Transverse colon (tissue), 4 donors: ENCODE measurements around the gene ZNF778. TPM values are rescaled to one million over a fixed set of nuclear protein-coding genes. Genes with fewer than 3 reads are reported as not detected.

Experiments
- DNase-seq: peaks from one replicate; pipeline ENCODE4 v3.0.0-alpha.2; 2019
- H3K27ac ChIP-seq, 4 donors: fragments of 200-600 bp; sonication (generic); 2 replicates each; pipeline ENCODE4 v1.5.1; 2016 to 2018; ENCODE audit warnings: inconsistent platforms in 4 of 4
- H3K27me3 ChIP-seq: fragments of 200-600 bp; sonication (generic); 2 replicates; pipeline ENCODE4 v1.5.1; 2017; ENCODE audit warnings: inconsistent platforms
- H3K36me3 ChIP-seq, 4 donors: fragments of 200-600 bp; sonication (generic); 2 replicates each; pipeline ENCODE4 v1.5.1; 2017 to 2019; ENCODE audit warnings: inconsistent platforms in 4 of 4
- H3K4me1 ChIP-seq, 4 donors: fragments of 200-600 bp; sonication (generic); 2 replicates each; pipeline ENCODE4 v1.5.1; 2017 to 2020; ENCODE audit warnings: inconsistent platforms in 4 of 4
- H3K4me3 ChIP-seq, 4 donors: fragments of 200-600 bp; sonication (generic); 1 replicate in 1 of 4; 2 replicates in 3 of 4; pipeline versions ENCODE4 v1.5.1 to v1.6.1; 2017 to 2019; ENCODE audit warnings: inconsistent platforms in 4 of 4
- H3K9me3 ChIP-seq, 2 donors: fragments of 200-600 bp; sonication (generic); 2 replicates each; pipeline ENCODE4 v1.5.1; 2017 to 2019; ENCODE audit warnings: inconsistent platforms in 2 of 2
- EP300 ChIP-seq: sonication (generic); formaldehyde crosslinking; IDR thresholded peaks from one replicate; pipeline ENCODE4 v1.6.1; 2017; ENCODE audit warnings: antibody characterized with exemption, low read depth
- POLR2A ChIP-seq: fragments of 450-650 bp; IDR thresholded peaks from one replicate; pipeline ENCODE4 v1.6.1; 2016; ENCODE audit warnings: antibody characterized with exemption, mild to moderate bottlenecking, moderate library complexity
- POLR2AphosphoS5 ChIP-seq, 3 donors: sonication (generic); formaldehyde crosslinking; IDR thresholded peaks; one replicate each; pipeline ENCODE4 v1.6.1; 2016; ENCODE audit warnings: antibody characterized with exemption in 3 of 3
- WGBS, 2 donors: methylation state at CpG; one replicate each; pipeline ENCODE4 v1.1.5; 2018; ENCODE audit warnings: low coverage in 1 of 2; 5-methylcytosine and 5-hydroxymethylcytosine counted together
- in situ Hi-C, 4 donors: fragments of 200-750 bp; cut with MboI; loops; one replicate each; pipeline versions ENCODE4 v1.15.0 to v1.15.1; 2017; ENCODE audit warnings: low sequenced_read_pairs in 3 of 4, low pct_ligation_motif_present in 1 of 4, low pct_unique_long_range_greater_than_20kb in 1 of 4
- intact Hi-C: fragments of 100-400 bp; cut with DNase I; formaldehyde crosslinking; loops from one replicate; pipeline ENCODE4 v1.15.1; 2023; ENCODE audit warnings: low total_unique reads
- total RNA-seq, 4 donors: library from RNA; depleted of rRNA; stranded (reverse); fragments of >200 nt; gene quantifications; one replicate each; pipeline ENCODE4 v1.1.0, GENCODE V29; 2016
- TF ChIP-seq, protein P1 (sequence below), 5 experiments: fragments of 200-600 bp in 3 of 5; fragments of 450-650 bp in 2 of 5; sonication (generic) in 3 of 5; IDR thresholded peaks; 1 replicate in 2 of 5; 2 replicates in 3 of 5; pipeline ENCODE4 v1.5.1; 2016 to 2017; ENCODE audit warnings: antibody characterized with exemption in 5 of 5, inconsistent platforms in 3 of 5, mild to moderate bottlenecking in 2 of 5, moderate library complexity in 1 of 5

The ZNF778 gene
- total RNA-seq, 4 donors from 2014 or later: 9.3 to 89.0 (median 13.4) TPM

DNA sequence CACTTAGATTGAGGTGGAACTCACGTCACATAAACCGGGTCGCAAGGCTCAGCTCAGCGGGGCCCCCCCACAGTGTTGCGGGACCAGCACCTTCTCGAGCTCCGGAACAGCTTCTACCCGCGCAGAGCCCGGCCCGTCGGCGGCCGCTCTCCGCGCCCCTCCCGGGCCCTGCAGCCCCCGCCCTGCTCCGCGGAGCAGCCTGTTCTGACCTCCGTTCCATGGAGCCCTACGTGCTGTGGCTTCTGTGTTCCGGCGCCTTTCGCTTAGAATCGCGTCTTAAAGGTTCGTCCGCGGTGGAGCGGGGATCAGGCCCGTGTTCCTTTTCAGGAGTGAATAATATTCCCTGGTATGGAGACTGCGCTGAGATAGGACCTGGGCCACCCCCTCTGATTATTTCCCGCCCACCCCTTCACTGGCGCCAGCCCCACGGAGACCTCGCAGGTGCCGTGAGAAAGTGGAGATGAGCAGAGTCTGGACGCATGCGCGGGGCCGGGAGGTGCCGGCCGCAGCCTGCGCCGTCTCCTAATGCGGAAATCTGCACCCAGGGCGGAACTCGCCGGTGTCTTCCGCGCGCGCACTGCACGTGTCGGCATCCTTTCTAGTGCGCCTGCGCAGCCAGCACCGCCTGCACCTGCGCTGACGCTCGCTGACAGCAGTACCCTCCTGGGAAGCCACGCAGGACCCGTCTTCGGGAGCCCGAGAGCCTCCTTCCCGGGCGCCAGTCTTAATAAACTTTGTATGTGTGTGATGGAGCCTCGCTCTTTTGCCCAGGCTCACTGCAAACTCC lies 30.9 kb downstream of the ZNF778 start:
- no peak for DNase-seq
- no peak overlapping the region for H3K27ac ChIP-seq
- no peaks in the 10 kb centered on the region for H3K27me3 ChIP-seq
- in situ Hi-C loops: no loop called here
- peak overlapping the region in 1 of 4 donors; percentile 50 for H3K4me3 ChIP-seq
- intact Hi-C loops: no loop called here
- 81 to 89% methylated on average over 11 to 68 of the region's 69 CpGs for WGBS, 2 donors
- TF ChIP-seq POLR2A (no peak), EP300 (no peak), POLR2AphosphoS5 (IDR thresholded peaks at IDR 0.05) (no peak)
- TF ChIP-seq, protein P1, sequence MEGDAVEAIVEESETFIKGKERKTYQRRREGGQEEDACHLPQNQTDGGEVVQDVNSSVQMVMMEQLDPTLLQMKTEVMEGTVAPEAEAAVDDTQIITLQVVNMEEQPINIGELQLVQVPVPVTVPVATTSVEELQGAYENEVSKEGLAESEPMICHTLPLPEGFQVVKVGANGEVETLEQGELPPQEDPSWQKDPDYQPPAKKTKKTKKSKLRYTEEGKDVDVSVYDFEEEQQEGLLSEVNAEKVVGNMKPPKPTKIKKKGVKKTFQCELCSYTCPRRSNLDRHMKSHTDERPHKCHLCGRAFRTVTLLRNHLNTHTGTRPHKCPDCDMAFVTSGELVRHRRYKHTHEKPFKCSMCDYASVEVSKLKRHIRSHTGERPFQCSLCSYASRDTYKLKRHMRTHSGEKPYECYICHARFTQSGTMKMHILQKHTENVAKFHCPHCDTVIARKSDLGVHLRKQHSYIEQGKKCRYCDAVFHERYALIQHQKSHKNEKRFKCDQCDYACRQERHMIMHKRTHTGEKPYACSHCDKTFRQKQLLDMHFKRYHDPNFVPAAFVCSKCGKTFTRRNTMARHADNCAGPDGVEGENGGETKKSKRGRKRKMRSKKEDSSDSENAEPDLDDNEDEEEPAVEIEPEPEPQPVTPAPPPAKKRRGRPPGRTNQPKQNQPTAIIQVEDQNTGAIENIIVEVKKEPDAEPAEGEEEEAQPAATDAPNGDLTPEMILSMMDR (IDR thresholded peaks at IDR 0.05): no peak
- no peaks in the 10 kb centered on the region for H3K36me3 ChIP-seq
- H3K4me1 ChIP-seq: peaks cover 4 to 15% (median 9%) of the 10 kb centered on the region in 4 donors
- no peaks in the 10 kb centered on the region for H3K9me3 ChIP-seq

DNA sequence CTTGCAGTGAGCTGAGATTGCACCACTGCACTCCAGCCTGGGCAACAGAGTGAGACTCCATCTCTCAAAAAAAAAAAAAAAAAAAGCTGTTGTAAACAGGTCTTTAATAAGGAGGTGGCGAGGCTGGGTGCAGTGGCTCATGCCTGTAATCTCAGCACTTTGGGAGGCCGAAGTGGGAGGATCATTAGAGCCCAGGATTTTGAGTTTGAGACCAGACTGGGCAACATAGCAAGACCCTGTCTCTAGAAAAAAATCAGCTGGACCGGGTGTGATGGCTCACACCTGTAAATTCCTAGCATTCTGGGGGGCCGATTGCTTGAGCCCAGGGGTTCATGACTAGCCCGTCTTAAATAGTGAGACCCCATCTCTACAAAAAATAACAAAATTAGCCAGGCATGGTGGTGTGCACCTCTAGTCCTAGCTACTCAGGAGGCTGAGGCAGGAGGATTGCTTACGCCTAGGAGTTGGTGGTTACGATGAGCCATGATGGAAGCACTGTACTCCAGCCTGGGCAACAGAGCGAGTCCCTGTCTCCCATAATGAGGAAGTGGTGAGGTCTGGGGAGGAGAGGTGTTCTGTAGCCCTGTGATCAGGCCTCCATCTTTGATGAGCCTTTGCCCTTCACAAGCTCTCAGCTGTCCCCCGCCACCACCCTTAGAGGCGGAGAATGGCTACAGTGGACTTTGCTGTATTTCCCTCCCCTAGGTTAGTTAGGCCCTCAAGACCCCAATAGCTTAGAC lies 36.2 kb downstream of the ZNF778 start:
- no peak overlapping the region for H3K27ac ChIP-seq
- TF ChIP-seq POLR2A: no peak
- no peak for TF ChIP-seq POLR2AphosphoS5 (IDR thresholded peaks at IDR 0.05)
- TF ChIP-seq, protein P1 (IDR thresholded peaks at IDR 0.05): no peak
- no peak for TF ChIP-seq EP300
- no peaks in the 10 kb centered on the region for H3K36me3 ChIP-seq
- H3K4me3 ChIP-seq: no peak overlapping the region
- no peak for DNase-seq
- intact Hi-C loops (no loop called here), in situ Hi-C loops (no loop called here)
- peaks cover 6 to 16% (median 15%) of the 10 kb centered on the region in 4 donors for H3K4me1 ChIP-seq
- no peaks in the 10 kb centered on the region for H3K9me3 ChIP-seq
- WGBS, 2 donors: 81 to 94% methylated on average over 4 to 10 of the region's 10 CpGs
- H3K27me3 ChIP-seq: peaks cover 30% of the 10 kb centered on the region

DNA sequence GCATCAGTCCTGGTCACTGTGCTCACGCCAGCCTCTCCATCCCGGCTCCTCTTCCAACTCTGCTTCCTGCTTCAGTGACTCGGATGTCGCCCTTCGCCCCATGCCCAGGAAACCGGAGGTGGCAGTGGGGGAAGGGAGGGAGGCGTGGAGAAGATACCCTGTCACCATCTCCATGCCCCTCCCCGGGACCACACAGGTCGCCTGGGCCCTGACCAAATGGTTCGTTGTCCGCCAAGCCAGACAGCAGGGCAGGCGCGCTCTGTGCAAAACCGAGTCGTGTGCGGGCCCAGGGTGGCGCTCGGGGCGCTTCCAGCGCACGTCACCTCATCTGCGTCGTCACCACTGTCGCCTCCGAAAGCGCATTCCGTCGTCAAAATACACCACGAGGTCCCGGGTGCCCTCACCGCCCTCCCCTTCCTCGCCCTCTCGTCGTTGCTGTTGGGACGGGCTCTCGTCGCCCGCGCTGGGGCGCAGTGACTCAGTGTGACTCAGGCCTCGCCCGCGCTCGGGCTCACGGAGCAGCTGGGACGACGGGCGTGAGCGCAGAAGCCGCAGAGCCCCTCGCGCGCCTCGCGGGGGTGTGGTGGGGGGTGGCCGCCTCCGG lies 39.2 kb downstream of the ZNF778 start:
- TF ChIP-seq POLR2AphosphoS5 (IDR thresholded peaks at IDR 0.05): peak in 2 of 3 donors; percentile 9 to 69
- TF ChIP-seq EP300: no peak
- no peak for TF ChIP-seq POLR2A
- TF ChIP-seq, protein P1 (IDR thresholded peaks at IDR 0.05): no peak
- peak overlapping the region in 2 of 4 donors; percentile 10 to 17 for H3K27ac ChIP-seq
- H3K27me3 ChIP-seq: peaks cover 30% of the 10 kb centered on the region
- H3K4me1 ChIP-seq: peaks cover 6 to 16% (median 15%) of the 10 kb centered on the region in 4 donors
- H3K4me3 ChIP-seq: peak overlapping the region; percentile 5 to 47 (median 38)
- no peaks in the 10 kb centered on the region for H3K9me3 ChIP-seq
- H3K36me3 ChIP-seq: no peaks in the 10 kb centered on the region
- 11% methylated on average over 55 of the region's 57 CpGs; no CpG with 5 or more reads in 1 of the 2 donors for WGBS, 2 donors
- intact Hi-C loops: no loop called here
- peak; percentile 75 for DNase-seq
- in situ Hi-C loops: no loop called here

DNA sequence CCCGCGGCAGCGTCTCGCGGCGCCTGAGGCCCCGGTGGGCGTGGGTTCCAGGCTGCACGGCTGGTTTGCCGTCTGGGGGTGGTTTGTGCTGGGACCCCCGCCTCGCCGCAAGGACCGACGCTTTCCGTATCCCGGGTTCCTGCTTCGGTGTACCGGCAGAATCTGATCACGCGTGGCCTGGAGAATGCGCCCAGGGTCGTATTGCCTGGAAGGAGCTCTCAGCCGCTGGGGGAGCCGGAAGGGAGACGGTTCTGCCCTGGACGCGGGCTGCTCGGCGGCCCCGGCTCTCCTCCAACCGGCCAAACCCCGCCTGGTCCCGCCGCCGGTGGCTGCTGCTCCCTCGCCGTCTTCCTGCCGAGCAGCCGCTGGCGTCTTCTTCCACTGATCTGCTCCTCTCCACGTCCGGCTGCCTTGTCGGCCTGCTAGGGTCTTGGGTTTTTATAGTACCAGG lies 39.8 kb downstream of the ZNF778 start:
- DNase-seq: no peak
- WGBS, 2 donors: 28% methylated on average over 12 of the region's 44 CpGs; no CpG with 5 or more reads in 1 of the 2 donors
- Histone ChIP-seq H3K36me3 (no peaks in the 10 kb centered on the region), H3K9me3 (no peaks in the 10 kb centered on the region), H3K27me3 (peaks cover 30% of the 10 kb centered on the region), H3K4me3 (peak overlapping the region; percentile 5 to 47 (median 38)), H3K27ac (peak overlapping the region in 2 of 4 donors; percentile 10 to 17), H3K4me1 (peaks cover 6 to 16% (median 15%) of the 10 kb centered on the region in 4 donors)
- TF ChIP-seq EP300: no peak
- no peak for TF ChIP-seq POLR2AphosphoS5 (IDR thresholded peaks at IDR 0.05)
- TF ChIP-seq, protein P1 (IDR thresholded peaks at IDR 0.05): no peak
- no peak for TF ChIP-seq POLR2A
- intact Hi-C loops (no loop called here), in situ Hi-C loops (no loop called here)
